Epithelial cell of prostate (primary cell): ENCODE results near the gene METTL26.
"Not testable (repeated sequence)": the region's sequence is repeated elsewhere in the genome, so short reads cannot be mapped to it uniquely, and the experiment has no call there.

Experiments
- DNase-seq: peaks from one replicate; pipeline ENCODE4 v3.0.0-alpha.2; 2011; ENCODE audit warnings: low read depth, low spot score
- H3K27ac ChIP-seq: fragments of 450-650 bp; 2 replicates; pipeline ENCODE4 v1.5.1; 2017; ENCODE audit warnings: mild to moderate bottlenecking

Gene METTL26

GRCh38 chr16:606656-607307 is 29.3 kb downstream of the METTL26 start:
- DNase-seq: no peak
- no peak overlapping the region for H3K27ac ChIP-seq

DNA sequence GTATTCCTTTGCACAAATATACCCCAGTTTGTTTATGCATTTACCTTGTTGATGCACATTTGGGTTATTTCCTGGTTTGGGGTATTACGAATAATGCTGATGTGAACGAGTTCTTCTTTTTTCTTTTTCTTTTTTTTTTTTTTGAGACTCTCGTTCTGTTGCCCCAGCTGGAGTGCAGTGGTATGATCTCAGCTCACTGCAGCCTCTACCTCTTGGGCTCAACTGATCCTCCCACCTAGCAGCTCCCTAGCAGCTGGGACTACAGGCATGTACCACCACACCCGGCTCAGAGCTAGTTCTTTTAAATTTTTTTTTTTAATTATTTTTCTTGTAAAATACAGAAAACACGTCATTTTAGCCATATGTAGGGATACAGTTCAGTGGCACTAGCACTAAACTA is 32.2 kb downstream of the METTL26 start:
- DNase-seq: no peak
- H3K27ac ChIP-seq: no peak overlapping the region

DNA sequence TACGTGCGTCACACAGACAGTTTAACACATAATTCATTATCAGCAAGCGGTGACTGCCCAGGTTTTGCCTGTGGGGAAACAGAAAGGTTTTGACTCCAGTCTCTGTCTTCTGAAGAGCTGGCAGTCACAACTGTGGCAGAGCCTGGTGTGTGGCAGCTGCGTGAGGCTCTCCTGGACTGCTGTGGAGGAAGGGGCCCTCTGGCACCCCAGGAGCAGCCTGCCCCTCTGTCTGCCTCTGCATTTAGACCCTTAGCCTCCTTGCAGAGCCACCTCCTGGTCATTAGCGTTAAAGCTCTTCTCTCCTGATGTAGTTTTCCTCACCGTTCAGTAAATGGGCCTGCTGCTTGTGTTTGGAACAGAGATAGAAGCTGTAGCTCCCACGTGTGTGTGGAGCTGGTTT is 35.3 kb downstream of the METTL26 start:
- H3K27ac ChIP-seq: no peak overlapping the region
- DNase-seq: no peak

DNA sequence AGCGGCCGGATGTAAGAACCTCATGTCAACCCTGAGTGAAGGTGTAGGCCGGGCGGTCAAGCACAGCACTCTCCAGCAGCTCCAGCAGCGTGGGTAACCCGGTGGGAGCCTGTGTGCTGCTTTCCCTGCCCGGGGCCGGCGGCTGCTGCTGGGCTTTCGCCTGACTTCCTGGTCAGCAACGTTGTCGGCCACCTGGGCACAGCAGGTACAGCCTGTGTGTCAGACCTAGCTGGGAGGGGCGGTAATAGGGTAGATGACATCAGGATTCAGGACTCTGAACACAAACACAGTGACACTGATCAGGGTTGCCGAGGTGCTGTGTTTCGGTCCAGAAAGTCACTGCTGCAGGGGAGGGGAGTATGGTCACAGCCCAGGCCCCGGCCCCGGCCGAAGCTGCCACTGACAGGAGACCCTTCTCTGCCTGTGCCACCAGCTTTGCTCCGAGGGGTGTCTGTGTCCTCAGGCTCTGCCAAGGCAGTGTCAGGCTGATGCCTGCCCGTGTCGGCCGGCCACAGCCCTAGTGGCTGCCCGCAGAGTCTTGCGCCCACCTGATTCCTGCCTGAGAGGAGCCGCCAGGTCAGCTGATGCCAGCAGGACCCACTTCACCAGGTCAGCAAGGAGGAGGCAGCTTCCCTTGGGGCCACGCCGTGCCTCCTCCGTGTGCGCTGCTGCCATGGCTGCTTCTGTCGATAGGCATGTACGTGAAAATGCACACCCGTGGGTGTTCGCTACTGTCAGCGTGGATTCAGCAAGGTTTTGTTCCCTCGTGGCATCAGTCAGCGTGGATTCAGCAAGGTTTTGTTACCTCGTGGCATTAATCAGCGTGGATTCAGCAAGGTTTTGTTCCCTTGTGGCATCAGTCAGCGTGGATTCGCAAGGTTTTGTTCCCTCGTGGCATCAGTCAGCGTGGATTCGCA is 37.0 kb downstream of the METTL26 start:
- DNase-seq: no peak
- H3K27ac ChIP-seq: no peak overlapping the region

DNA sequence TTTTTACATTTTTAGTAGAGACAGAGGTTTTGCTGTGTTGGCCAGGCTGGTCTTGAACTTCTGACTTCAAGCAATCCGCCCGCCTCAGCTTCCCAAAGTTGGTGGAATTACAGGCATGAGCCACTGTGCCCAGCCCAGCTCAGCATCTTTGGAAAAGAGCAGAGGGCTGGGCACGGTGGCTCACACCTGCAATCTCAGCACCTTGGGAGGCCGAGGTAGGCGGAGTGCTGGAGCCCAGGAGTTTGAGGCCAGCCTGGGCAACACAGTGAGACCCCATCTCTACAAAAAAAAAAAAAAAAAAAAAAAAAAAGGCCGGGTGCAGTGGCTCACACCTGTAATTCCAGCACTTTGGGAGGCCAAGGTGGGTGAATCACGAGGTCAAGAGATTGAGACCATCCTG is 38.5 kb downstream of the METTL26 start:
- H3K27ac ChIP-seq, DNase-seq: not testable (repeated sequence)

DNA sequence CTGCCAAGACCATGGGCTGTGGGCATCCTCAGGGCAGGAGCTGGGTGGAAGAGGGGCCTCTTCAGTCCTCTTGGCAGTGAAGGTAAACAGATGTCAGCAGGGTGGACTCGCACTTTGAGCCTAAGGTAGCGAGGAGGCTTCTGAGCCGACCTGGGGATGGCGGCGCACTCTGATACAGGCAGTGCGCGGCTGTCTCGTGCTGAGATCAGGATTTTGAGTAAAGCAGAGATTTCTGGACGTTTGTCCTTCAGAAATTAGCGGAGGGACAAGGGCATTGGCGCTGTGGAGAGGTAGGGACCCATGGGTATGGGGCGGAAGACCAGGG is 39.4 kb downstream of the METTL26 start:
- no peak overlapping the region for H3K27ac ChIP-seq
- no peak for DNase-seq

DNA sequence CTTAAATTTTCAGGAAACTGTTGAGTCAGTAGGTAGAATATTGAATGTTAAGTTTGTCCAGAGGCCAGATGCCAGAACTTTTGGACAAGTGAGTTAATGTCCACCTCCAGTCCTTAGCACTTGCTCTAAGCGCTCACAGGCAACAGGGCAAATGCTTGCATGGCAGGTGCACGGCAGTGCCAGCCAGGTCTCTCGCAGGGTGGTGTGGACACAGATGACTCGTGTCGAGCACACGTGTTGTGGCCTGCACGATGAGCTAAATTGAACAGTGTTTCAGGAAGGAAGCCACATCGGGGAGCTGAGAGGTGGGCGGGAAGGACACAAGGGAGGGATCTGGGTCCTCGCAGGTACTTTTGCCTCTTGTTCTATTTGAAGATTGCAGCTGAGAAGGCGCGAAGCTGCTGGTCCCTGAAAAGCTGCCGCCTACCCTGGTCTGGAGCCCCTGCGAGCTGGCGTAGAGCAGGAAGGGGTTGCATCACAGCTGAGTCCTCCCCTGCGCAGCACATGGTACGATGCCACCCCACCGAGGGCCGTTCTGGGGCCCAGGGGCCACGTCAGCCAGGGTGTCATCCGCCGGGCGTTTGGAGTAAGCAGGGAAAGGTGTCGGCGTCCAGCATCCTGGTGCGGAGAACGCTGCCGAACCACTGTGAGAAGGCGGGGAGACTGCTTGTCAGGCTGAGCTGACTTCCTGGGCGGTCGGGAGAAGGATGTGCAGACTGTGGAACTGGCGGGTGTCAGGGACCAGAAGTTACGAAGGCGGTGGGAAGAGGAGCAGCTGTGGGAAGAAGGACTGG is 40.0 kb downstream of the METTL26 start:
- H3K27ac ChIP-seq: no peak overlapping the region

GRCh38 chr16:595094-595528 is 41.0 kb downstream of the METTL26 start:
- DNase-seq: no peak
- no peak overlapping the region for H3K27ac ChIP-seq

More for the DNA sequence above, 40.0 kb downstream of the METTL26 start:
- DNase-seq: no peak

DNA sequence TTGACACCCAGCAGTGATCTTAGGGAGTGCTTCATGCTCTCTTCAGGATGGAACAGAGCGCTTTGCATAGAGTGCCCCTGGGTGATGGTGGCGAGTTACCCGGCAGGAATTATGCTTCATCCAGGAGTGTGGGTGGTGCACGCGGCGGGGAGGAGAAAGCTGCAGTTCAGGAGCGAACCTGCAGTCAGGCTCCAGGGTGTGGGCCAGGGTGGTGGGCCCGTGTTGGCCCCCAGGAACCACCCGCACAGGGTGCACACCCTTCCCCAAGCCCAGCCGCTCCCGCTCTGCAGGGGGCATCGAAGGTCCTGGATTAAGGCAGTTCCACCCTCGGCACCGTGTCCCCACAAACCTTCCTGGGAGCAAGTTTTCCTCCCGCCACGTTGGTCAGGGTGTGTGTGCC is 42.3 kb downstream of the METTL26 start:
- no peak for DNase-seq
- H3K27ac ChIP-seq: no peak overlapping the region

DNA sequence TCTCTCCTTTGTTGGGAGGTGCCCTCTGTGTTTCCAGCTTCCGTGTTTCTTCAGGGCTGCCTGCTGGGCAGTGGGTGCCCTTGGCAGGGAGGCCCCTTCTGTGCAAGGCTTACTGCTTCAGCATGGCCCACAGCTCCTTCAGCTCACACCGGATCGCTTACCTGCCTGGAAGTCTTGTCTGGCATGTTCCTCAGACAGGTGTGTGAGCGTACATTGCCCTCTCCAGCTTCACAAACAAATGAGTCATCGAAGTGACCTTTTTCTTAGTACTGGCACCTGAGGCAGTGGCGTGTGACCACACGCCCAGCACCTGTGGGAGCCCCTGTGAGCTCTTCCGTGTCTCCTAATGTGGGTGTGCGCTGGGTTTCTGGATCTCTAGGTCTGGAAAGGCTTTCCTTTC is 42.7 kb downstream of the METTL26 start:
- H3K27ac ChIP-seq: peak overlapping the region; percentile 57

DNA sequence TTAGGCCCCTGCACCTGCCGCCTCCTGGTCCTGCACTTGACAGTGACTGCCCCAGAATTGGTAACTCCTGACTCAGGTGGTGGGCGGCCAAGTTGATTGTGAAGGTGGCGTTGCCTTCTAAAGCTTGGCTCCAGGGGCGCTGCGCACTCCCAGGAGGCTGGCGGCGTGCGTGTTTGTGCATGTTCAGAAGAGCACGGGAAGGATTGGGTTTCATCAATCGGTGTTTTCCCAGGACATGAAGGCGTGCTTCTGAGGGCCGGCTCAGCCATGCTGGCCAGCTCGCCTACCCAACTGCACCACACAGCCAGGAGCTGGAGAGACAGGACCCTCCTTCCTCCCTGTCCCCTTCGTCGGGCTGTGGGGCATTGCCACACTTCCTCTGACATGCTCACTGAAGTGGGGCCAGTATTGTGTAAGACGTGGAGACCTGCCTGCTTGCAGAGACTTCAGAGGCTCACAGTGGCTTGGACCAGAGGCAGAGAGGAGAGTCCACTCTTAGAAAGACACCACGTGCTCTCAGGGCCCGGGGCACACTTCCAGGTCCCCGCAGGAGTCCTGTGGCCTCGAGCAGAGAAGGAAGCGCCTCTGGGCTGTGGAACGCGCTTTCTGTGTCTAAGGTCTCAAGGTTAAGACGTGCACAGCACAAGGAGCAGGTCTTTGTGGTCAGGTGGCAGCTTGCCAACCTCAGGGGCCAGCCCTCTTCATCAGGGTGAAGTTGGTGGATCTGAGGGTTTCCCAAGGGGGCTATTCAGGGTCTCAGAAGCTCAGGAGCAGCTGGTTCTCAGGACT is 43.4 kb downstream of the METTL26 start:
- peak overlapping the region; percentile 57 for H3K27ac ChIP-seq
- DNase-seq: peak; percentile 91

More for the DNA sequence above, 42.7 kb downstream of the METTL26 start:
- peak; percentile 75 for DNase-seq

DNA sequence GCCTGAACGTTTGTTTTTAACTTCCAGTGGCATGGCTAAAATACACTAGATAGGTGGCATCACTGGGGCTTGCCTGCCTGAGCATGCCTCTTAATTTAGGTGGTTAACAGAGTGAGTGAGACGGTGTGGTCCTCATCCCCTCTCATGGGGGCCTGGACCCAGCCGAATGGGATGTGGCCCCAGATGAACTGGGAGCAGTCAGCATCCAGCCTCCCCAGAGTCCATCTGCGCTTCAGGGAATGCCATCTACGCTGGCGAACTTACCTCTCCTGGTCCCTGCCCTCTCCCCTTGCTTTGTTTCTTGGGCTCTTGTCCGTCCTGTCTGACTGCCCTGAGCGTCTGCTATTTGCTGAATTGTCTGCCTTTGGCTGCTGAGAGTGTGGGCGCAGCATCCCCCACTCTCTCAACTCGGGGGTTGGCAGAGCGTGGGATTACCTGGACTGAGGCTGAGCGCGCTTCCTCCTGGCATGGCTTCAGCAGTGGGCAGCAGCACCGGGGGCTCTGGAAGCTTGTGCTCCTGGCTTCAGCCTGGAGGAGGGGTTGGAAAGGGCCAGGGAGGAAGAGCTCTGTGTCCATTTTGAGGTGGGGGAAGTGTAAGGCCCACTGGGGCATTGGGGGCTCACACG is 44.1 kb downstream of the METTL26 start:
- peak overlapping the region; percentile 57 for H3K27ac ChIP-seq
- DNase-seq: no peak

GRCh38 chr16:591231-591630 is 44.9 kb downstream of the METTL26 start:
- H3K27ac ChIP-seq: peak overlapping the region; percentile 57
- DNase-seq: no peak

DNA sequence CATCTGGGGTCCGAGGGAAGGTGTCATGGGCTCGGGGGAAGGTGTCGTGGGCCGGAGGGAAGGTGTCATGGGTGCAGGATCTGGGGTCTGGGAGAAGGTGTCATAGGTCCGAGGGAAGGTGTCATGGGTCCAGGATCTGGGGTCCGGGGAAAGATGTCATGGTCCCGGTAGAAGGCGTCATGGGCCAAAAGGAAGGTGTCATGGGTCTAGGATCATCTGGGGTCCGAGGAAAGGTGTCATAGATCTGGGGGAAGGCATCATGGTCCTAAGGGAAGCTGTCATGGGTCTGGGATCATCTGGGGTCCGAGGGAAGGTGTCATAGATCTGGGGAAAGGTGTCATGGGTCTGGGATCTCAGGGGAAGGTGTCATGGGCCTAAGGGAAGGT is 45.3 kb downstream of the METTL26 start:
- H3K27ac ChIP-seq: no peak overlapping the region
- no peak for DNase-seq

- peak overlapping the region; percentile 93 for H3K27ac ChIP-seq
- no peak for DNase-seq
Observed at GRCh38 chr16:590188-590814, 45.8 kb downstream of the METTL26 start.

GRCh38 chr16:589658-590187 is 46.4 kb downstream of the METTL26 start, which contains the start of gene RAB40C:
RAB40C (plus strand) TSS chr16:590066; CDS start chr16:590292, 226 bp downstream.
- peak within 1 kb of the TSS; percentile 93 for H3K27ac ChIP-seq
- peak; percentile 87 for DNase-seq

GRCh38 chr16:588889-589657 is 47.0 kb downstream of the METTL26 start:
- peak; percentile 74 for DNase-seq
- H3K27ac ChIP-seq: peak overlapping the region; percentile 93

- no peak for DNase-seq
- H3K27ac ChIP-seq: peak overlapping the region; percentile 93
Observed at GRCh38 chr16:588639-588888, 47.5 kb downstream of the METTL26 start.
